Coronary artery (tissue), 2 donors: Measurements from ENCODE around the gene PPP1R1B.
"Not testable (repeated sequence)": the region's sequence is repeated elsewhere in the genome, so short reads cannot be mapped to it uniquely, and the experiment has no call there.

Experiments
- DNase-seq: peaks from one replicate; pipeline ENCODE4 v3.0.0-alpha.2; 2017; ENCODE audit warnings: low spot score
- H3K27ac ChIP-seq, 2 donors: fragments of 200-600 bp; sonication (generic); one replicate each; pipeline ENCODE4 v1.5.1; 2016 to 2019
- H3K4me3 ChIP-seq: fragments of 200-600 bp; sonication (generic); 2 replicates; pipeline ENCODE4 v1.5.1; 2016; ENCODE audit warnings: mild to moderate bottlenecking, moderate library complexity
- TF ChIP-seq, protein P1 (sequence below): fragments of 200-600 bp; sonication (generic); IDR thresholded peaks from one replicate; pipeline ENCODE4 v1.5.1; 2019; ENCODE audit warnings: antibody characterized with exemption

Gene PPP1R1B

DNA sequence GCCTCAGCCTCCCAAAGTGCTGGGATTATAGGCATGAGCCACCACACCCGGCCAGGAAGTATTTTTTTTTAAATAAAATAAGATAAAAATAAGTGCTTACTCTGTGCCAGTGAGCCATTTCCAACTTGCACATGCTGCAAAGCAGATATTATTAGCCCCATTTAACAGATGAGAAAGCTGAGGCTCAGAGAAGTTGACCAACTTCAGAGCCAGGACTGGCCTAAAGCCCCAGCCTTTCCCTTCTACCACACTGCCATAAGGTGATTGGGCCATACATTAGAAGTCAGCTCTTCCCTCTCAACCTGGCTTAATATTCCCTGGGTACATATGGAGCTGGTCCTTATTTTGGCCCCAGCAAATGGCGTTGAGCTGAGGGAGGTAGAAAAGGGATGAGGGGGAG lies 44.1 kb upstream of the PPP1R1B start:
- Histone ChIP-seq H3K27ac (no peak overlapping the region), H3K4me3 (no peak overlapping the region)
- DNase-seq = no peak
- TF ChIP-seq, protein P1, sequence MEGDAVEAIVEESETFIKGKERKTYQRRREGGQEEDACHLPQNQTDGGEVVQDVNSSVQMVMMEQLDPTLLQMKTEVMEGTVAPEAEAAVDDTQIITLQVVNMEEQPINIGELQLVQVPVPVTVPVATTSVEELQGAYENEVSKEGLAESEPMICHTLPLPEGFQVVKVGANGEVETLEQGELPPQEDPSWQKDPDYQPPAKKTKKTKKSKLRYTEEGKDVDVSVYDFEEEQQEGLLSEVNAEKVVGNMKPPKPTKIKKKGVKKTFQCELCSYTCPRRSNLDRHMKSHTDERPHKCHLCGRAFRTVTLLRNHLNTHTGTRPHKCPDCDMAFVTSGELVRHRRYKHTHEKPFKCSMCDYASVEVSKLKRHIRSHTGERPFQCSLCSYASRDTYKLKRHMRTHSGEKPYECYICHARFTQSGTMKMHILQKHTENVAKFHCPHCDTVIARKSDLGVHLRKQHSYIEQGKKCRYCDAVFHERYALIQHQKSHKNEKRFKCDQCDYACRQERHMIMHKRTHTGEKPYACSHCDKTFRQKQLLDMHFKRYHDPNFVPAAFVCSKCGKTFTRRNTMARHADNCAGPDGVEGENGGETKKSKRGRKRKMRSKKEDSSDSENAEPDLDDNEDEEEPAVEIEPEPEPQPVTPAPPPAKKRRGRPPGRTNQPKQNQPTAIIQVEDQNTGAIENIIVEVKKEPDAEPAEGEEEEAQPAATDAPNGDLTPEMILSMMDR = no peak

GRCh38 chr17:39590180-39590579 lies 36.6 kb upstream of the PPP1R1B start:
- H3K27ac ChIP-seq, H3K4me3 ChIP-seq, DNase-seq: not testable (repeated sequence)

DNA sequence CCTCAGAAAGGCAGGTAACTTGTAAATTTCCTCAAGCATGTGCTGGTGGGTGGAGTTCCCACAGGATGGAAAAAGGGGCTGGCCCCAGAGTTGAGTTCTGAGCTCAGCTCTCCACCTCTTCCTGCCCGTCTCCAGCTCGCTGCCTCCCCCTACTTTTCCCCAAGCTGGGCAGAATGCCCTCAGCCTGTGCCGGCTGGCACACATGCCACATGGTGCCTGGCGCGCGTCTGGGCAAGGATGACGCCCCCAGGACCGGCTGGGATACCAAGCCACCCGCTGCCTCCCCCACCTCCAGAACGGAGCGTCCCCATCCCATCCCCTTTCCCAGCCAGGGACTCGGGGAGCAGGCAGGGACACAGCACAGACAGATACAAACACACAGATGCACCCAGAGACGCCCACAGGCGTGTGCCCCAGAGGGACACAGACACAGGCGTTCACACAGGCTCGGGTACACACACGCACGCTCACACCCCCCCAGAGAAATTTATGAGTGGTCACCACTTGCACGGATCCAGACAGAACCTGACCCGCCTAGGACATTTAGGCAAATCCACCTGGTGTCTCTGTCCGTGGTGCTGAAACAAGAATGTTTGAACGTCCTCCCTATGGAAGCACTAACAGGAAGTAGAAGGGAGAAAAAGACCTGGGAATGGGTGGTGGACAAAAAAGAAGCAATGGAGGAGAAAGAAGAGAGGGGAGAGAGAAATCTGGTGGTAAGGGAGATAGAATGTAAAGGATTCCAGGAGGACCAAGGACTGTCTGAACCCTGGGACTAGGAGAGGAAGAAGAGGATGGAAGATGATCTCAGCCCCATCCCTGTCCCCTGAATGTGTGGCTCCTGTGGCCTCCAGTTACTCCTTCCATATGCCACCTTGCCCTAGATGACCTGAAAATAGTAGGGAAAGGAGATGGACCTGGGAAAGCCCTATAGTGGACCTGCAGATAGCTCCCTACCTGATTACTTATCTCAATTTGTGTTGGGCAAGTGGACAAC lies 34.5 kb upstream of the PPP1R1B start:
- DNase-seq = no peak
- Histone ChIP-seq H3K4me3 (no peak overlapping the region), H3K27ac (no peak overlapping the region)
- TF ChIP-seq, protein P1 = no peak

GRCh38 chr17:39593371-39593770 lies 33.4 kb upstream of the PPP1R1B start:
- DNase-seq = no peak
- Histone ChIP-seq H3K27ac (no peak overlapping the region), H3K4me3 (no peak overlapping the region)
- TF ChIP-seq, protein P1 = no peak

DNA sequence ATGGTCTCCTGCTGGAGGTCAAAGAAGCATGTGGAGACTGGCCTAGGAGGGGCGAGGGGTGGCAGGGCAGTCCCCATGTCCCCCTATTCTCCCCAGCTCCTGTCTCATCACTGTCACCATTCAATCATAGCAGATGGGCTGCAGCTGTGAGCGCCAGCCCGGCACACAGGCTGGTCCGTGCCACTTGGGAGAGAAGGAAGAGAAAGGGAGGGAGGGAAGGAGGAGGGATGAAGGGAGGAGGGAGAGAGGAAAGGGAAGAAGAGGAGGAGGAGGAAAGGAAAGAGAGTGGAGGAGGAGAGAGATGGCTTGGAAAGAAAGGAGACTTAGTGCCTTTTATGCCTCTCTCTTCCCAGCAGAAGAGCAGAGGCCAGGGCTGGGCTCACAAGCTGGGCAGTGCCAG lies 31.5 kb upstream of the PPP1R1B start:
- TF ChIP-seq, protein P1 = no peak
- no peak overlapping the region for H3K4me3 ChIP-seq
- H3K27ac ChIP-seq = no peak overlapping the region
- DNase-seq = no peak

- no peak overlapping the region for H3K27ac ChIP-seq
- no peak for DNase-seq
- TF ChIP-seq, protein P1 = no peak
- H3K4me3 ChIP-seq = no peak overlapping the region
Observed at GRCh38 chr17:39595928-39596510, 30.7 kb upstream of the PPP1R1B start.

- no peak overlapping the region for H3K27ac ChIP-seq
- TF ChIP-seq, protein P1 = no peak
- no peak for DNase-seq
Observed at GRCh38 chr17:39596543-39597267, 30.0 kb upstream of the PPP1R1B start.

More at GRCh38 chr17:39596543-39597267, 30.0 kb upstream of the PPP1R1B start:
- H3K4me3 ChIP-seq = no peak overlapping the region
